Esophagus squamous epithelium (tissue), 4 donors: ENCODE data around the gene PCDH17.

Experiments
- POLR2A ChIP-seq, 4 donors: fragments of 450-650 bp; IDR thresholded peaks; one replicate each; pipeline ENCODE4 v1.6.1; 2017; ENCODE audit warnings: antibody characterized with exemption in 4 of 4, mild to moderate bottlenecking in 4 of 4, moderate library complexity in 3 of 4
- TF ChIP-seq, protein P1 (sequence below), 6 experiments: fragments of 450-650 bp in 4 of 6; fragments of 200-600 bp in 2 of 6; sonication (generic) in 2 of 6; IDR thresholded peaks; one replicate each; pipeline ENCODE4 v1.5.1; 2016 to 2019; ENCODE audit warnings: antibody characterized with exemption in 6 of 6, mild to moderate bottlenecking in 4 of 6, moderate library complexity in 4 of 6

DNA sequence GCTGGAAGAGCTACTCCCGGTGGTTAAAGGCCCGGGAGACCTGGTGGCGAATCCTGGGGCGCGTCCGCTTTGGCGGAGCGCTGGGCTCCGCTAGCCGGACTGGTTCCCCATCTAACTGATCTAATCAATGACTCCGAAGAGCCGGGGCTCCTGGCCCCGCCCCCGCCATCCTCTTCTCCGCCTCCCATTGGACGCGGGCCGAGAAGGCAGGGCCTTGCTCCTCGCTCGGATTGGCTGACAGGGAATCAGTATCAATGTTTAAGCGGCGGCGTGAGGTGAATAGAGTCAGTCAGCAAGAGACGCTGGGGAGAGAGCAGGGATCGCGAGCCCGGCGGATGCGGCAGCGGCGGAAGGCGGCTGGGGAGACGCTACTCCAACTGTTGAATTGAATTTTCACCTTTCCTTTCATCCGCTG is 1.7 kb upstream of the PCDH17 start:
- TF ChIP-seq, protein P1, sequence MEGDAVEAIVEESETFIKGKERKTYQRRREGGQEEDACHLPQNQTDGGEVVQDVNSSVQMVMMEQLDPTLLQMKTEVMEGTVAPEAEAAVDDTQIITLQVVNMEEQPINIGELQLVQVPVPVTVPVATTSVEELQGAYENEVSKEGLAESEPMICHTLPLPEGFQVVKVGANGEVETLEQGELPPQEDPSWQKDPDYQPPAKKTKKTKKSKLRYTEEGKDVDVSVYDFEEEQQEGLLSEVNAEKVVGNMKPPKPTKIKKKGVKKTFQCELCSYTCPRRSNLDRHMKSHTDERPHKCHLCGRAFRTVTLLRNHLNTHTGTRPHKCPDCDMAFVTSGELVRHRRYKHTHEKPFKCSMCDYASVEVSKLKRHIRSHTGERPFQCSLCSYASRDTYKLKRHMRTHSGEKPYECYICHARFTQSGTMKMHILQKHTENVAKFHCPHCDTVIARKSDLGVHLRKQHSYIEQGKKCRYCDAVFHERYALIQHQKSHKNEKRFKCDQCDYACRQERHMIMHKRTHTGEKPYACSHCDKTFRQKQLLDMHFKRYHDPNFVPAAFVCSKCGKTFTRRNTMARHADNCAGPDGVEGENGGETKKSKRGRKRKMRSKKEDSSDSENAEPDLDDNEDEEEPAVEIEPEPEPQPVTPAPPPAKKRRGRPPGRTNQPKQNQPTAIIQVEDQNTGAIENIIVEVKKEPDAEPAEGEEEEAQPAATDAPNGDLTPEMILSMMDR (IDR thresholded peaks at IDR 0.05): no peak
- TF ChIP-seq POLR2A (IDR thresholded peaks at IDR 0.05): peak in 2 of 4 donors; percentile 49 to 72
